ENCODE measurements around the gene OSBPL7. TPM values are rescaled to one million over a fixed set of nuclear protein-coding genes. Genes with fewer than 3 reads are reported as not detected.

Gene OSBPL7
- total and polyA plus RNA-seq, 2 of the 8 experiments (the other 6 are each of a cell fraction or from before 2014, with no cell fraction given), result 7.2 to 8.9 TPM

GRCh38 chr17:47837401-47838039 is 15.9 kb upstream of the OSBPL7 start:
- H2BK15ac ChIP-seq (ENCODE audit: low read length), result no peak overlapping the region
- H3K18ac ChIP-seq (ENCODE audit: extremely low read depth, low read length), result no peak overlapping the region
- H4K91ac ChIP-seq (replicated peaks; ENCODE audit: insufficient read length, low read length), result no peak overlapping the region
- no peak overlapping the region for H3K56ac ChIP-seq (replicated peaks; ENCODE audit: insufficient read length, low read depth, low read length)
- H3K23ac ChIP-seq (ENCODE audit: insufficient read length), result no peak overlapping the region
- peaks cover 0 to 9% (median 1%) of the 10 kb centered on the region in 4 experiments; a peak in 4 of 8 replicates for H3K36me3 ChIP-seq (ENCODE audit: control insufficient read depth in 2 of 4, insufficient read depth in 4 of 4, low read length in 3 of 4)
- no peaks in the 10 kb centered on the region; a peak in 1 of 7 replicates for H3K27me3 ChIP-seq (replicated peaks in 1 of 4; ENCODE audit: control insufficient read depth in 3 of 4, extremely low read depth in 1 of 4, insufficient read depth in 3 of 4, low read length in 3 of 4)
- peaks cover 2% of the 10 kb centered on the region; the same call in 1 of the 2 replicates for H3K23me2 ChIP-seq (ENCODE audit: low read depth, low read length)
- H2BK120ac ChIP-seq (replicated peaks; ENCODE audit: low read depth, low read length), result no peak overlapping the region
- H3K14ac ChIP-seq (ENCODE audit: insufficient read length), result no peak overlapping the region
- no peak overlapping the region for H3K27ac ChIP-seq (ENCODE audit: low read depth, low read length)
- H3K4ac ChIP-seq (replicated peaks; ENCODE audit: insufficient read length, low read depth, low read length), result no peak overlapping the region
- no peak overlapping the region for H4K5ac ChIP-seq (ENCODE audit: insufficient read length, low read depth, low read length)
- no peak overlapping the region for H4K8ac ChIP-seq (ENCODE audit: extremely low read depth, insufficient read depth, low read length)
- no peak for FAIRE-seq
- 87% methylated on average over 13 of the region's 13 CpGs; no CpG with 5 or more reads in 1 of the 2 experiments for WGBS, 2 experiments (ENCODE audit: extremely low coverage in 1 of 2, insufficient coverage in 1 of 2, insufficient read length in 1 of 2, insufficient replicate concordance in 2 of 2, low coverage in 1 of 2, low lambda C conversion rate in 2 of 2, missing lambda C conversion rate in 1 of 2)
- H4K20me1 ChIP-seq (replicated peaks in 1 of 2; ENCODE audit: control insufficient read depth in 1 of 2, insufficient read depth in 2 of 2, low read length in 2 of 2), result peaks cover 0 to 2% of the 10 kb centered on the region in 2 experiments
- H3K4me3 ChIP-seq (ENCODE audit: extremely low read depth in 1 of 4, insufficient read depth in 2 of 4, low read depth in 3 of 4, low read length in 4 of 4), result no peak overlapping the region
- H3K4me1 ChIP-seq (replicated peaks in 1 of 4; ENCODE audit: control insufficient read depth in 3 of 4, insufficient read depth in 4 of 4, low read length in 3 of 4), result peaks cover 0 to 8% (median 4%) of the 10 kb centered on the region in 4 experiments; a peak in 4 of 7 replicates
- no peak overlapping the region for H3K4me2 ChIP-seq (ENCODE audit: insufficient read depth in 1 of 2, low read depth in 2 of 2, low read length in 2 of 2)
- no peak overlapping the region for H2BK12ac ChIP-seq (ENCODE audit: low read depth, low read length)
- no peak overlapping the region for H2BK5ac ChIP-seq (ENCODE audit: low read depth, low read length)
- POLR2A ChIA-PET (ENCODE audit: partially characterized antibody), result interaction anchor here (1.0 to 2.6 kb wide), 7 partner anchors 9 to 56 kb away, joined by 3 to 7 read pairs (median 4); no protein-coding TSS in a partner anchor
- CTCF ChIA-PET (ENCODE audit: partially characterized antibody), result interaction anchor here (19.7 to 33.0 kb wide), 2 partner anchors 19 to 49 kb away, joined by 373 to 1206 read pairs; partner anchors contain the start of genes SP2 and SP6
- no peak overlapping the region for H2AFZ ChIP-seq (ENCODE audit: low read length)
- DNase-seq (ENCODE audit: low read depth in 1 of 2, low spot score in 2 of 2), result no peak
- no peaks in the 10 kb centered on the region for H3K79me2 ChIP-seq (ENCODE audit: control insufficient read depth in 1 of 2, insufficient read depth in 2 of 2, low read length in 2 of 2)
- H3K79me1 ChIP-seq (ENCODE audit: low read depth, low read length), result no peaks in the 10 kb centered on the region
- H2BK20ac ChIP-seq (ENCODE audit: low read length), result no peak overlapping the region
- no peaks in the 10 kb centered on the region for H3K9me3 ChIP-seq (ENCODE audit: insufficient read depth in 2 of 2, low read depth in 1 of 2, low read length in 1 of 2)
- H2AK5ac ChIP-seq (ENCODE audit: low read depth, low read length), result no peak overlapping the region
- H3K9ac ChIP-seq (replicated peaks in 1 of 4; ENCODE audit: extremely low read depth in 1 of 4, low read depth in 3 of 4, low read length in 3 of 4), result no peak overlapping the region
- TF ChIP-seq TAF7 (optimal IDR thresholded peaks at IDR 0.05; ENCODE audit: borderline replicate concordance, low read depth, low read length) (no peak), BACH1 (IDR thresholded peaks at IDR 0.05; ENCODE audit: low read length) (no peak), ATF2 (IDR thresholded peaks at IDR 0.05; ENCODE audit: low read length) (no peak), RFX5 (IDR thresholded peaks at IDR 0.05; ENCODE audit: borderline replicate concordance, low read depth, low read length) (no peak), MAX (IDR thresholded peaks at IDR 0.05) (no peak), SP4 (IDR thresholded peaks at IDR 0.05; ENCODE audit: low read length) (no peak), E2F6 (IDR thresholded peaks at IDR 0.05) (no peak), BCL11A (IDR thresholded peaks at IDR 0.05; ENCODE audit: low read depth in 2 of 2, low read length in 2 of 2) (no peak), POLR2AphosphoS5 (IDR thresholded peaks at IDR 0.05; ENCODE audit: low read depth, low read length) (no peak), PHF8 (conservative IDR thresholded peaks at IDR 0.05; ENCODE audit: low read depth, low read length) (no peak)
